ENCODE measurements around the gene CACNA1B. TPM values are rescaled to one million over a fixed set of nuclear protein-coding genes. Genes with fewer than 3 reads are reported as not detected.

CACNA1B gene
- total RNA-seq, 1 donor from 2014 or later, result under 0.01 TPM

- no peak for TF ChIP-seq CTCF (conservative IDR thresholded peaks at IDR 0.05; ENCODE audit: low read depth, low read length)
- DNase-seq (ENCODE audit: low read depth), result no peak
- H3K4me3 ChIP-seq (ENCODE audit: low read depth, low read length), result no peak overlapping the region
These were observed 108.9 kb downstream of the CACNA1B start for GRCh38 chr9:137986268-137987099.

- no peak for TF ChIP-seq CTCF (conservative IDR thresholded peaks at IDR 0.05; ENCODE audit: low read depth, low read length)
- H3K4me3 ChIP-seq (ENCODE audit: low read depth, low read length), result no peak overlapping the region
- no peak for DNase-seq (ENCODE audit: low read depth)
These were observed 109.9 kb downstream of the CACNA1B start for GRCh38 chr9:137987244-137988030.

GRCh38 chr9:137988051-137988450, 110.5 kb downstream of the CACNA1B start:
- no peak overlapping the region for H3K4me3 ChIP-seq (ENCODE audit: low read depth, low read length)
- TF ChIP-seq CTCF (conservative IDR thresholded peaks at IDR 0.05; ENCODE audit: low read depth, low read length), result no peak

GRCh38 chr9:137988701-137989100, 111.1 kb downstream of the CACNA1B start:
- H3K4me3 ChIP-seq (ENCODE audit: low read depth, low read length), result no peak overlapping the region
- no peak for DNase-seq (ENCODE audit: low read depth)
- no peak for TF ChIP-seq CTCF (conservative IDR thresholded peaks at IDR 0.05; ENCODE audit: low read depth, low read length)

More at GRCh38 chr9:137988051-137988450, 110.5 kb downstream of the CACNA1B start:
- DNase-seq (ENCODE audit: low read depth), result no peak

GRCh38 chr9:137989156-137989555, 111.6 kb downstream of the CACNA1B start:
- no peak for TF ChIP-seq CTCF (conservative IDR thresholded peaks at IDR 0.05; ENCODE audit: low read depth, low read length)
- no peak overlapping the region for H3K4me3 ChIP-seq (ENCODE audit: low read depth, low read length)
- DNase-seq (ENCODE audit: low read depth), result no peak

GRCh38 chr9:137989999-137990715, 112.6 kb downstream of the CACNA1B start:
- no peak for TF ChIP-seq CTCF (conservative IDR thresholded peaks at IDR 0.05; ENCODE audit: low read depth, low read length)
- H3K4me3 ChIP-seq (ENCODE audit: low read depth, low read length), result no peak overlapping the region
- DNase-seq (ENCODE audit: low read depth), result no peak
